Stimulated activated CD8-positive, alpha-beta memory T cell treated with anti-CD3 and anti-CD28 coated beads, Interleukin-12 subunit alpha, Interleukin-12 subunit beta, amount 100 ng/mL, for 24 hours (primary cell): ENCODE measurements around the gene ASIC2.

ENCODE experiments used
- DNase-seq: peaks from one replicate; pipeline ENCODE4 v3.0.0-alpha.2; 2020; ENCODE audit errors: extremely low read depth

Gene ASIC2

DNA sequence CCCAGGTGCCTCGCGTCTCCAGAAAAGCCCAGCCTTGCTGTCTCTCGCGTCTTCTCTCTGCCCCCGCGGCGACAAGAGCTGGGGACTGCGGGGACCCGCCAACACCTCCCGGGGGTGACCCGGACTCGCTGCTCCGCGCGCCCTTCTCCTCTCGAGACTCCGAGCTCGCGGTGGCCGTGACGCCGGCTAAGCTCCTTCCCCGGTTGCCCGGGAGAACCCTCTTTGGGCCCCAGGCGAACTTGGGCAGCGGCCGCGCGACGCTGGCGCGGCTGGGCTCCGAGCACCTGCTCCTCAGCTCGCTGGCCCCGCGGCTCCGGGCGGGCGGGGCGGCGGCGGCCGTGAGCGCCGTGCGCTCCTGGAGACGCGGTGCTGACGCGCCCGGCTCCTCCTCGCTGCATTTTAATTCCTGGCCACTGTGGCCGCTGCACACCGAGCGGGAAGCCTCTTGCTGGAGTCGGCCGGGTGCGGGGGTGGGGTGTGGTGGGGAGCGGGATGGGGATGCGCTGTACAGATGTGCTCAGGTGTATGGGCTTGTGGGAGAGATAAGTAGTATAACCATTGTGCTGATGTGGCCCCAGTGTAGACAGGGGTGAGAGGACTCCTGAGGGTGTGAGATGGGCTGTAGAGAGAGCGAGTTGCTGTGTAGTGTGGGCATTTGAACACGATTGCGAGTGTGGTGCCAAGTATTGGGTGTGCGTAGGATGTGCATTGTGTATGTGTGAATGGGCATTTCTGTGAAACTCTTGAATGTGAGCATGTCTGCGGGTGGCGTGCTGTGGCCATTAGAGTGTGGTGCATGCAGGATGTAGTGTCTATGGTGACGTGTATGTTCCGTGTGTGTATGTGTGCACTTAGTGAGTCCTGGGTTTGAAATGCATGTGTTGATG lies at the start of gene ASIC2:
Gene ASIC2, minus strand, starts transcription at position 315 of the 887 bp plus-strand sequence.
- no peak for DNase-seq

DNA sequence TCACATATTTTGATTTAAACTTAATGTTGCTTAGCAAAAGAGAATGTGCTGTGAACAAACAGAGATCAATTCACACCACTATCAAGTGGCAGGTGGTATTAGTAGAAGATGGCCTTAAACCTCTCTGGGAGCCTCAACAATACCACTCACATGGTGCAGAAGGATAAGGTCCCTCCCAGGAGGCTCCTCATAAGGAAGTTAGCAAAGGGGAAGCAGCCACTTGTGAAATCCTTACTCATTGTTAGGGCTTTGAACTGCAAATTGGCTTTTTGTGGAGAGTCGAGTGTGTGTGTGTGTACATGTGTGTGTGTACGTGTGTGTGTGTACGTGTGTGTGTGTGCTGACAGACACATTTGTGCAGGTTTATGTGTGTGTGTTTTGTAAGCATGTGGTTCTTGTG lies 48.9 kb upstream of the ASIC2 start:
- no peak for DNase-seq

DNA sequence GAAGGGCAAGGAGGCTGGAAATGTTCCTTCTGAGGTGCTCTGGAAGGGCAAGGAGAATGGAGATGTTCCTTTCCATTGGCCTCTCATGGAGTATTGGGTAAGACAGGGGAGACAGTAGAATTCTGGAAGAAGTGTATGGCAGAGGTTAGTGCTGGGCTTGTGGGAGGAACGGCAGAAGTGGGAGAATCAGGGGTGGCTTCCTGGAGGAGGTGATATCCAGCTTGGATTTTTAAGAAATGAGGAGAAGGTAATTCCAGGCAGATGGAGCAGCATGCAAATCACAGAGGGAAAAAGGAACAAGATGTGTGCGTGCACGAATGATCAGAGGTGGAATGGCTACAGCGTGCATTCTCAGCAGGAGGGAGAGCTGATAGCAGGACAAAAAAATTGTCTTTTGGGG lies 45.1 kb upstream of the ASIC2 start:
- DNase-seq: no peak

DNA sequence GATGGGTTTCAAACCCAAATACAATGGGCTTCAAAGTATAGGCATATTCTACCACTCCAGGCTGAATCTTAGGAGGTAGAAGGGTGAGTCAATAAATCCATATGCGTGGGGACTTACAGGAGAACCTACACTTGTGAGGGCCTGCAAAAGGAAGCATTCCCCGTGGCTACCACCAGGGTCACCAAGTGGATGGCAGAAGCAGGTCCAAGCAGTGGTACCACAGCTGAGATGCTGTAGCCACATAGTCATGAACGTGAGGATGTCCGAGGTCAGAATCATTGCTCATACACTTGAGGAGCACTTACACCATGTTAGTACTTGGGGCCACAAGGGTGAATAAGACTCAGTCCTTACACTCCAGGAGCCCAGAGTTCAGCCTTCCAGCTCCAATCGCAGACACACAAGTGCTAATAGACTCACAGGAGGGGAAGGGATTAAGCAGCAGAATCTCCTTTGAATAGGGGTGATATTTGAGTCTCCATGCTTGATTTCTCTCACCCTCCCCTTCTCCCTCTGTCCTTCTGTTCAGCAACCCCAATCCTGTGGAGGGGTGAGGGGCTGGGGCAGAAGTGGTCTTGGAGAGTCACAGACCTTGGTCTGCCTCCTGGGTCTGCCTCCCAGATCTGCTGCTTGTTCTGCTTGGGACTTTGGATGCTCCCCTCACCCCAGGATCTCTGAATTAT lies 42.5 kb upstream of the ASIC2 start:
- DNase-seq: no peak

DNA sequence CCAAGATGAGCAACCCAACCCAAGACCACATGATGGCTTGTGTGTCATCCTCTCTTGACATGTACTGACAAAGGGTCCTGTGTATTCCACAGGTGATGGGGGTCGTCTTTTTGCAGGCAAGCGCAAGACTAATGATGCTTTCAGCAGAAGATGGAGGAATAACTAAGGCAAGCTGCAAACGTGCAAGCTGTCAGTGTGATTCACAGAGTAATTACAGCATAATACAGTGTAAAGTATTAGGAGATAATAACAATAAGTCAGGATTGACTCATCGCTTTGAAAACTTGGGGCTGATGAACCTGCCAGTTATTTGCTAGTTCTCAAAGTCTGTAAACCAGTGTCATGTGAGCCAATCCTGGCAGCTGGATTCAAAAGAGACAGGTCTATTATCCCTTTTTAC lies 41.6 kb upstream of the ASIC2 start:
- DNase-seq: no peak

DNA sequence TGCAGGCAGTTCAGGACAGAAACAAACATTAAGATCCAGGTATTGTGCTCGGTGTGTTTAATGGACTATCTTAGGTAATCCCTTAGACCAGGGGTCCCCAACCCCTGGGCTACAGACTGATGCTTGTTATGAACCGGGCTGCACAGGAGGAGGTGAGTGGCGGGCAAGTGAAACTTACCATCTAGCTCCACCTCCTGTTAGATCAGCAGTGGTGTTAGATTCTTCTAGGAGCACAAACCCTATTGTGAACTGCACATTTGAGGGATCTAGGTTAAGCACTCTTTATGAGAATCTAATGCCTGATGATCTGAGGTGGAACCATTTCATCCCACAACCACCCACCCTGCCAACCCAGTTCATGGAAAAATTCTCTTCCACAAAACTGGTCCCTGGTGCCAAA lies 37.8 kb upstream of the ASIC2 start:
- DNase-seq: no peak

DNA sequence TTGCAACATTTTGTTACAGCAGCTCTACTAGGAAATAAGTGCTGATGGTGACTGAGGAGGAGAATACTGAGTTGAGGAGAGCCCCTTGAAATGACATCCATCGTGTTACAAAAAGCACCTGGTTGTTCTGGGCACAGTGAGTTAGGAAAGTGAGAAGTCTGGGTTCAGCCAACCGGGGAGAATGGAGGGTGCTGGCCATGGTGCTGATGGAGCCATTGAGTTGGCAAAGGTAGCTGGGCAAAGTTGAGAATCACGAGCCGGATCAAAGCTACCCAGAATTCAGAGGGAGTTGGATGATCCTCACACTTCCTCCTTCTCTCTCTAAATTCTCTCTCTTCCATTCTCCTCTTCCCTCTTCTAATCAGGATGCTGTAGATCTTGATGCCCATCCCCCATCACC lies 35.0 kb upstream of the ASIC2 start:
- no peak for DNase-seq

DNA sequence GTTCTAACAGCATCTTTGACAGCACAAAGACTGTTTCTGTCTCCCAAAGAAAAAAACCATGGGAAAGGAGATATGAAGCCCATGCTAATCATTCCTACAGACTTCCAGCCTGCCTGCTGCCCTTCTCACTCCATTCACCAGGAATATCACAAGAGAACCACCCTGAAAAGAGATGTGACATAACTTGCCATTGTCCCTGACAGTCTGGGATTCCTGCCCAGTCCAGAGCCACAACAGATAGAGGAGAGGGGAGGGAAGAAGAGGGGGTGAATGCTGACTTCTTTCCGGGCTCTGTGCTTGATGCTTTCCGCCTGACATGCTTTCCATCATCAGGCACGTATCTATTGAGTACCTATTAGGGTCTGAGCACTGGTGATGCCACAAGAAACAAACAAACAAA lies 31.6 kb upstream of the ASIC2 start:
- no peak for DNase-seq

DNA sequence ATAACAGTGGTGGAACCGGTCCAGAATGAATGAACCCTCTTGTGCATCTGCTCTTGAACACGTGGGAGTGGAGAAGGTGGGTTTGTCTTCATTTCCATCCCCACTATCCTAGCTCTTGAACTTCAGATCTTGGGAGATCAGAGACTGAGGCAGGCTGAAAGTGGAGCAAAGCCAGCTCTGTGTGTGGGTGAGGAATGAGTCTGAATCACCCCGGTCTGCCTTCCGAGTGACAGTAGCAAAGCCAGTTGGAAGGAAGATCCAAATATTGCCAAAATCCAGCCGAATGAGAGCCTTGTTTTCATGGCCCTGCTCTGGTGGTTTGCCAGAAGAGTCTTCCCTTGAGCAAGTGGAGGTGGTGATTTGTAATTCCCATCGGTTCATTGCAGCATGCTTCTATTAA lies 29.0 kb upstream of the ASIC2 start:
- DNase-seq: no peak

DNA sequence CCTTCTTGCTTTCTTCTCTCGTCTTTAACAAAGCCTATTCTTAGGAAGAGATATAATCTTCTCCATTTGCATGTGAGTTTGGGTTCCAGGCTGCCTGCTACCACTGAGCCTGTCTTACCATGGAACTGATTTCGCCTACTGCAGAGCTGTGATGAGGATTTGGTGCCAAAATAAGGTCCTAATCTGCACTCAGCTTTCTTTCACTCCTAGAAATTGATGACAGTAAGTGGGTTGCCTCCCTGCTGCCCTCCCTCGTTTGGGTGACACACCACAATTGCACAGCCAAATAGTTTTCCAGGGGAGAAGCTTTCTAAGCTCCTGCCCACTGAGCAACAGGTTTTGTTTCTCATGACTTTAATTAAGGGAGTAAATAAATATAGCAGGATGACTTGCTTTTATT lies 25.1 kb upstream of the ASIC2 start:
- no peak for DNase-seq

DNA sequence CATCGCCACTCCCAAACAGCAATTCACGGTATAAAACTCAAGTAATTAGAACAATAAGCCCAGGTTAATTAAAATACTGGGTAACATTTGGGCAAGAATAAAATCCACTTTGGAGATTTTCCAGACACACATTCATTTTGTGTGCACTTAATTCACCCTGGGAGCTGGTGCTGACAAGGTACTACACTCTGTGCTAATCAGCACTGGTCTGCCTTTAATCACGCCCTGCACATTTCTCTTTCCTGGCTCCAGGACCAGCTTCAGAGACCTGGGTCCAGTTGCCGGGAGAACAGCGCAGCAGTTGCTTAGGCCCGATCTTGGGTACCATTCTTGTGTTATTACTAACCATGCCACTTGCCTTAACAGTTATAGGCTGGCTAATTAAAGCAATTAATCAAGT lies 23.7 kb upstream of the ASIC2 start:
- no peak for DNase-seq

DNA sequence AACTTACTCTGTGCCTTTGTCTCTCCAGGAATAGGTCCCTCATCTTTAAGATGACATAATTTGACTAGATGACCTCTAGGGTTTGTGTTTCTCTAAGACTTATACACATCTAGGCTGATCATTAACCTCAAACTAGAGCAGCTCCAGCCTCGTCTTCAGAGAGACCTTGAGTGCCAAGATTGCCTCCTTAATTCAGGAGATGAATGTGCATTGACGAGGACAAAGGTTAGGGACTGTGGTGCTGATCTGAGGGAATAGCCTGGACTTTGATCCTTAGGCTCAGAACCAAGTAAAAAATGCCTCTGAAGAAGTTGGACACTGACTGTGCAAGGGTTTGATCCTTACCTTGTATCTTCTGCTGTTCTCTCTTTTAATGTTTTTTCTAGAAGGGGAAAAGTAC lies 17.2 kb upstream of the ASIC2 start:
- no peak for DNase-seq

DNA sequence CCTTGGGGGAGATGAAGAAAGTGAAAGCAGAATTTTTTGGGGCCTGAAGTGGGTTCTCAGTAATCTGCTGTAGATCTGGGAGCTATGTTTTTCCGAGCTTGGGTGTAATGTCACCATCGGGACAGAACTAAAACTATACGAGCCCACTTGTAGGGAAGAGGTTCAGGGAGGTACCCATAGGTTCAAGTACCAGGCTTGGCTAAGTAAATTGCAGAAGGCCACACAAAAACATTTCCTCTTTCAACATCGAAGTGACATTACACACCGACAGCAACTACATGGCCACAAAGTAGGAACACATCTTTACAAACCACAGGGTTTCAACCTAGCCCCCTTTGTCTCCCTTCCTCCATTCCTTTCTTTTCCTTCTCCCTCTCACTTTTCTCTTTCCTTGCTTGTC lies 10.2 kb upstream of the ASIC2 start:
- DNase-seq: no peak

DNA sequence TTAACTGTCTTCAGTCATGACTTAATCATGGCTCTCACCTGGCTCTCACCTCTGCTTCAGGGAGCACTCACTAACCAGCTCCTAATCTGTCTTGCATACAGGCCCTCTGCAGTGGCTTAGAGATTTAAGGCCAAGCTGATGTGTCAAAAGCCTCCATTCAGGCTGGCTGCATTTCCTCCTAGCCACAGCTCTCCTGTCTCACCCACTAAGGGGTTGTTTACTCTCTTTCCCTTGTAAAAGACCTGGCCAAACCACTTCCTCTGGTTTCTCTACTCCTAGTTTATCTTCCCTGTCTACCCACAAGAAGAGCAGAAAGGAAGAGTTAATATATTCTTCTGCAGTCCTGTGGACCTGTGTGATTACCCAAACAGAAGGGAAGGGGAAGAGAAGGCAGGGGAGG lies 9.3 kb upstream of the ASIC2 start:
- no peak for DNase-seq

DNA sequence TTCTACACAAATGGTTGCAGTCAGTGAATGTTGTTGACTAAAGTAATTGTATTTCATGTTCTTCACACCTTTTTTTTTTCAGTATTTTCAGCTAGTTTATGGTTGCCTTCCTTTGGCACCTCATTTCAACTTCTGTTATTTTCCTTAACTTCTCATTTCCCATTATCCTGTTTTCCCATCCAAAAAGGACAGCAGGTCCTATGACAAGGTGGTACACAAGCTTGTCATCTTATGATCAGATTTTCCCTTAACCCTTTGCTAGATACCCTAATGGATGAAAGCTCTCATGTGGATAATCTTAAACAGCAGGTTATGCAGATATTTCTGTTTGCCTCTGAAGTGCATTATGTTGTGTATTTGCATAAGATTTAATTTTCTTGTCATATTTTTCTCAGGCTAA lies 7.1 kb upstream of the ASIC2 start:
- no peak for DNase-seq

DNA sequence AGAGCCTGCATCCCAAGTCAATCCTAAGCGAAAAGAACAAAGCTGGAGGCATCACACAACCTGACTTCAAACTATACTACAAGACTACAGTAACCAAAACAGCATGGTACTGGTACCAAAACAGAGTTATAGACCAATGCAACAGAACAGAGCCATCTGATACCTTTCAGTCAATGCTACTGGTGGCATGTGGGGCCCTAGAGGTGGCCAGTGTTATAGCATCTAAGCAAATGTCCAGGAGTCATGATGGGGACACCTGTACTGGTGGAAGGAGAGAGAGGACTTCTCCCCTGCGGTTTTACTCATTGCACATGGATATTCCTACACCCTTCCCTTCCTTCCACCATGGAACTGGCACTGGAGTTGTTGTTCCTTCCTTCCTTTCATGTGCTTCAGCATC lies 6.0 kb upstream of the ASIC2 start:
- no peak for DNase-seq

DNA sequence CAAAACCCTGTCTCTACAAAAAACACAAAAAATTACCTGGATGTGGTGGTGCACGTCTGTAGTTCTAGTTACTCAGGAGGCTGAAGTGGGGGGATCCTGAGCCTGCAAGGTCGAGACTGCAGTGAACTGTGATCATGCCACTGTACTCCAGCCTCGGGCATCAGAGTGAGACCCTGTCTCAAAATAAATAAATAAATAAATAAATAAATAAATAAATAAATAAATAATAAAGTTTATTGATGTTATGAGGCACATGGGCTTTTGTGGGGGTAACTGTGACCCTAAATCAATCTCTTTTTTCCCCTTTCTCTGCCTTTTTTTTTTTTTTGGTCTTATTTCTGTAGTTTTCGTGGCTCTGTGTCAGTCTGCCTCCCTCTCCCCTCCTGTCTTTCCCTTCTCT lies 4.5 kb upstream of the ASIC2 start:
- no peak for DNase-seq

DNA sequence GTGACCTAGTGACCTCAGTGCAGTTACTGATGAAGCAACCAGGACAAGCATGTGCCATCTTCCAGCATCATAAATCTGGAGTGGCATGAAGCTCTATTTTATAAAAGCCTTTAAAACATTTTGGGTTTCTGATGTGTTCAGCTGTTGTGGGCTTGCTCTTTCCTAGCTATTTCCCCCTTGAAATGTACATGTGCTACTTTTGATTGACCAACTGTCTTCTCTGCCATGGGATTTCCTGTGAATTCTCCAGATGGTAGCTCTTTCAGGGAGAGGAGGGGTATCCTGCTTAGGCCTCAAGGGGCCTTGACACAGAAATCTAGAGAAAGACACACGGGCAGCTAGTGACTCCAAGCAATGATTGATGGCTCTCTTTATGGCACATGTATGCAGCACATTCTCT lies 1.9 kb upstream of the ASIC2 start:
- DNase-seq: no peak

DNA sequence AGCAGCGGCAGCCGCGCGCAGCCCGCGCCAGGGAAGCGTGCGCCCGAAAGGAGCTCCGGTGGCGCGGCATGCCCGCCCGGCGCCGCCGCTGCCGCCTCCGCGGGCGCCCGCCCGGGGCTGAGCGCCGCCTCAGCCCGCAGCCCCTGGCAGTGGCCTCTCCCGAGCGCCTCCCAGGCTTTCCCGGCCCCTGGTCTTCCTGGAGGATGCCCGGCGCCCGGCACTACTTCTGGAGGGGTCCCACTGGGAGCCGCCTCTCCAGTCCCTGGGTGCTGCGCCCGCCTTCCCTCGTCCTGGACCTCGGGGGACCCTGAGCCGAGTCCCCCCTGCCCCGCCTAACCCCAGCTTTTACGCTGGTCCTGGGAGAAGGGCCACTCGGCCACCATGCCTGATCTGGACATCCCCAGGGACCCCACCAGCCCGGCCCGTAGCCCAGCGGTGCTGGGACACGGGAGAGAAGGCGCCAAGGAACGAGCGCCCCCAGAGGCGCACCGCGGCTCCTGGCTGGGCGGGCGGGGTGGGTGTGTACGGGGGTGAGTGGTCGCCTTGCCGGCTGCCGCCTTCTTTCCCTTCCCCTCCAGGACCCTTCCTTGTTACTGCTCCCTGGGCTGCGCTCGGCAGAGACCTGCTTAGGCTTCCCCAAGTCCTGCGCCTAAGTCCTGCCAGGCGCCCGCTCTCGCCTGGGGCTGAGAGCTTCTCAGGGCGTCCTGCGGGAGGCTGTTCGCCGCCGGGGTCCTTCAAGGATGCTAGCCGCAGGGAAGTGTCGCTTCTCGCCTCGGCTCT lies 704 bp downstream of the ASIC2 start:
- DNase-seq: no peak

DNA sequence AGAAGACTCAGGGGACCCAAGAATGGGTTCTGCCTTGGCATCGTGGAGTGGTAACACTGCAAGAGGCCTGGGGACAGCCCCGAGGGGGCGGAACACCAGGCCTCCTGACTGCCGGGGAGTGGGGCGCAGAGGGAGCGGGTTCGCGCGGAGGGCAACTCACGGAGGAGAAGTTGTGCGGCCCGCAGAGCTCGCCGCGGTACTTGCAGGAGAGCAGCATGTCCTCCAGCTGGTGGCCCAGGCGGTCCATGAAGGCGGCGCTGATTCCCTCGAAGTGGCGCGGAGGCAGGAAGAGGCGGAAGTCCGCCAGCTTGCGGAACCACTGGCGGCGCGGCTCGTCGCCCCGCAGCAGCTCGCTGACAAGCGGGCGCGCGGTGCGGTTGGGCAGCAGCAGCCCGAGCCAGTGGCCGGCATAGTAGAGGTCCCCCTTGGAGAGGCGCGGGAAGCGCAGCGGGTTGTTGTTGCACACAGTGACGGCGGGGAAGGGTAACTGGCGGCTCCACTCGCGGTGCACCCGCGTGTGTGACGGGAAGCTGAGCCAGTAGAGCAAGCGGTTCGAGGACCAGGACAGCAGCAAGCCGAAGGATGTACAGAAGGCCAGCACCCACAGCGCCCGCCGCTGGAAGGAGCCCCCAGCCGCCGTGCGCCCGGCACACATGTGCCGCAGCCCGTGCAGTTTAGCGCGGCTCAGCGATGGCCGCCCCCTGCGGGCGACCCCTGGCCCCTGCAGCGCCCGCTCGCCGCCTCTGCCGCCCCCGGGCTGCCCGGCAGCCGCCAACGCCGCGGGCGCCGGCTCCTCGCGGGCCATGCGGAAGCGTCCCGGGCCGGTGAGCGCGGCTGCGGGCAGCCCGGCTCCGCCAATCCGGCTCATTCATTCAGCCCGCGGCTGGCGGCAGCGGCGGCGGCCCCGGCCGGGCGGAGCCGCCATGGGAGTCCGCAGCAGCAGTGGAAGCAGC lies 1.6 kb downstream of the ASIC2 start:
- DNase-seq: no peak

DNA sequence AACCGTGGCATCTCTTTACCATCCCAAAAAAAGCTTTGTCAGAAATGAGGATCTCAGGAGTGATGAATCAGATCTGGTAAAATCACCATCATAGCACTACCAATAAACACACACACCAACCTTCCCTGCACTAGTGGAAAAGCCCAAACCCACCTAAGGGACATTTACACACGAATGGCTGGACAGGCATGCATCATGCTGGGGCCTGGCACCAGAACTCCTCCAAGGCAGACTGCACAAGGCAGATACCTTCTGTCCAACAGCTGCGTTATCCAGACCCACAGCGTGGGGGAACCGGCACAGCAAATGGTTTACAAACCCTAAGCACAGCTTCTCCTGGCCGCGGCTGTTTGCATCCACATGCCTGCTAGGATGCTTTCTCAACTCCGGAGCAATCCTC lies 2.8 kb downstream of the ASIC2 start:
- no peak for DNase-seq

DNA sequence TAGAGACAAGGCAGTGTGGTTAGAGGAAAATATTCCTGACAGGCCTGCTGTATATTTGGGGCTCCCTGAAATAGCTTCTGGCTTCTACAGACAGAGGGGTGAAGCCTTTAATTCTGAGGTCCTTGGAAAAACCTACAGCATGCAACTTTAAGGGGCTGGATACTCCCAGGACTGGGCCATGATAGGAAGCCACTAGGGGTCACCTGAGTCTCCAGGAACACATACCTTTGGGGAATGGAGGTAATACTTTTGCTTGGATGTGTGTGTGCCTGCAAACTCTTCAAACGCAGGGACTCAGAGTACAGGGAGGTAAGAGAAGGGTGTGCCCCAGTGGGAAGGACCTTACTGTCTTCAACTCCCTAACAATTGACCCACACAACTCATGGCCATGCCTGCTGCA lies 4.1 kb downstream of the ASIC2 start:
- DNase-seq: no peak
